ENCODE results near the gene API5. TPM values are rescaled to one million over a fixed set of nuclear protein-coding genes. Genes with fewer than 3 reads are reported as not detected.

The API5 gene

GRCh38 chr11:43384393-43384792 lies 72.6 kb downstream of the API5 start:
- H3K9ac ChIP-seq (ENCODE audit: low read depth, low read length, poor library complexity): no peak overlapping the region
- H3K36me3 ChIP-seq (replicated peaks in 1 of 2; ENCODE audit: control insufficient read depth in 2 of 2, insufficient read depth in 2 of 2, low read length in 2 of 2): peaks cover 8 to 92% of the 10 kb centered on the region in 2 donors
- H3K9me3 ChIP-seq (replicated peaks in 1 of 2; ENCODE audit: control insufficient read depth in 2 of 2, insufficient read depth in 1 of 2, low read depth in 1 of 2, low read length in 2 of 2): no peaks in the 10 kb centered on the region
- no peak overlapping the region for H4K91ac ChIP-seq (ENCODE audit: low read depth, low read length, poor library complexity)
- no peak overlapping the region for H3K18ac ChIP-seq (ENCODE audit: low read length)
- DNase-seq (ENCODE audit: low spot score): no peak
- no peaks in the 10 kb centered on the region for H3K27me3 ChIP-seq (ENCODE audit: control insufficient read depth in 3 of 3, insufficient read depth in 3 of 3, low read depth in 1 of 3, low read length in 3 of 3)
- H3K4me2 ChIP-seq (ENCODE audit: insufficient read depth, low read length, poor library complexity, severe bottlenecking): no peak overlapping the region
- no peak overlapping the region for H3K4me3 ChIP-seq (ENCODE audit: low read length in 2 of 2)
- WGBS, 2 donors (ENCODE audit: extremely low coverage in 2 of 2, insufficient read length in 2 of 2, insufficient replicate concordance in 1 of 2): no CpG with 5 or more reads among the region's 5 CpGs
- H2BK5ac ChIP-seq (ENCODE audit: low read length): no peak overlapping the region
- H2BK15ac ChIP-seq (ENCODE audit: low read length): no peak overlapping the region
- H3K79me1 ChIP-seq (ENCODE audit: low read depth, low read length): no peaks in the 10 kb centered on the region
- H3K27ac ChIP-seq (replicated peaks; ENCODE audit: low read length): no peak overlapping the region
- H2AK5ac ChIP-seq (ENCODE audit: low read depth, low read length): no peak overlapping the region
- no peak overlapping the region for H2BK120ac ChIP-seq (ENCODE audit: low read depth, low read length)
- H3K14ac ChIP-seq (ENCODE audit: low read length): no peak overlapping the region
- no peak overlapping the region for H3K4ac ChIP-seq (ENCODE audit: low read length)
- H2AFZ ChIP-seq (ENCODE audit: low read length): no peak overlapping the region
- H3K4me1 ChIP-seq (ENCODE audit: control insufficient read depth in 2 of 2, insufficient read depth in 1 of 2, low read depth in 1 of 2, low read length in 2 of 2): no peaks in the 10 kb centered on the region
- H3K23ac ChIP-seq (ENCODE audit: low read depth, low read length, poor library complexity): no peak overlapping the region
- H2BK12ac ChIP-seq (ENCODE audit: low read length): no peak overlapping the region
- H4K8ac ChIP-seq (ENCODE audit: low read depth, low read length): no peak overlapping the region

GRCh38 chr11:43392713-43393112 lies 80.9 kb downstream of the API5 start:
- peaks cover 12 to 93% of the 10 kb centered on the region in 2 donors for H3K36me3 ChIP-seq (replicated peaks in 1 of 2; ENCODE audit: control insufficient read depth in 2 of 2, insufficient read depth in 2 of 2, low read length in 2 of 2)
- no CpG with 5 or more reads among the region's 5 CpGs for WGBS, 2 donors (ENCODE audit: extremely low coverage in 2 of 2, insufficient read length in 2 of 2, insufficient replicate concordance in 1 of 2)
- no peak overlapping the region for H2AK5ac ChIP-seq (ENCODE audit: low read depth, low read length)
- no peaks in the 10 kb centered on the region for H3K4me1 ChIP-seq (ENCODE audit: control insufficient read depth in 2 of 2, insufficient read depth in 1 of 2, low read depth in 1 of 2, low read length in 2 of 2)
- no peak overlapping the region for H3K14ac ChIP-seq (ENCODE audit: low read length)
- no peak overlapping the region for H3K4ac ChIP-seq (ENCODE audit: low read length)
- no peak overlapping the region for H3K23ac ChIP-seq (ENCODE audit: low read depth, low read length, poor library complexity)
- no peak overlapping the region for H2BK5ac ChIP-seq (ENCODE audit: low read length)
- no peak overlapping the region for H4K8ac ChIP-seq (ENCODE audit: low read depth, low read length)
- H3K4me2 ChIP-seq (ENCODE audit: insufficient read depth, low read length, poor library complexity, severe bottlenecking): no peak overlapping the region
- no peak overlapping the region for H3K4me3 ChIP-seq (ENCODE audit: low read length in 2 of 2)
- DNase-seq (ENCODE audit: low spot score): no peak
- H2BK15ac ChIP-seq (ENCODE audit: low read length): no peak overlapping the region
- H4K91ac ChIP-seq (ENCODE audit: low read depth, low read length, poor library complexity): no peak overlapping the region
- H2BK12ac ChIP-seq (ENCODE audit: low read length): no peak overlapping the region
- H3K9ac ChIP-seq (ENCODE audit: low read depth, low read length, poor library complexity): no peak overlapping the region
- no peaks in the 10 kb centered on the region for H3K79me1 ChIP-seq (ENCODE audit: low read depth, low read length)
- H3K18ac ChIP-seq (ENCODE audit: low read length): no peak overlapping the region
- no peak overlapping the region for H2AFZ ChIP-seq (ENCODE audit: low read length)
- no peaks in the 10 kb centered on the region for H3K27me3 ChIP-seq (ENCODE audit: control insufficient read depth in 3 of 3, insufficient read depth in 3 of 3, low read depth in 1 of 3, low read length in 3 of 3)
- H2BK120ac ChIP-seq (ENCODE audit: low read depth, low read length): no peak overlapping the region
- no peak overlapping the region for H3K27ac ChIP-seq (replicated peaks; ENCODE audit: low read length)
- no peaks in the 10 kb centered on the region for H3K9me3 ChIP-seq (replicated peaks in 1 of 2; ENCODE audit: control insufficient read depth in 2 of 2, insufficient read depth in 1 of 2, low read depth in 1 of 2, low read length in 2 of 2)

GRCh38 chr11:43393765-43394355 lies 82.1 kb downstream of the API5 start:
- no peak overlapping the region for H3K23ac ChIP-seq (ENCODE audit: low read depth, low read length, poor library complexity)
- H2BK15ac ChIP-seq (ENCODE audit: low read length): no peak overlapping the region
- no peaks in the 10 kb centered on the region for H3K27me3 ChIP-seq (ENCODE audit: control insufficient read depth in 3 of 3, insufficient read depth in 3 of 3, low read depth in 1 of 3, low read length in 3 of 3)
- no peak overlapping the region for H4K91ac ChIP-seq (ENCODE audit: low read depth, low read length, poor library complexity)
- H3K27ac ChIP-seq (replicated peaks; ENCODE audit: low read length): no peak overlapping the region
- H3K4ac ChIP-seq (ENCODE audit: low read length): no peak overlapping the region
- no peak overlapping the region for H3K4me3 ChIP-seq (ENCODE audit: low read length in 2 of 2)
- H2BK120ac ChIP-seq (ENCODE audit: low read depth, low read length): no peak overlapping the region
- no peak overlapping the region for H2BK5ac ChIP-seq (ENCODE audit: low read length)
- H2AK5ac ChIP-seq (ENCODE audit: low read depth, low read length): no peak overlapping the region
- no CpG with 5 or more reads among the region's 2 CpGs for WGBS, 2 donors (ENCODE audit: extremely low coverage in 2 of 2, insufficient read length in 2 of 2, insufficient replicate concordance in 1 of 2)
- no peaks in the 10 kb centered on the region for H3K9me3 ChIP-seq (replicated peaks in 1 of 2; ENCODE audit: control insufficient read depth in 2 of 2, insufficient read depth in 1 of 2, low read depth in 1 of 2, low read length in 2 of 2)
- no peak overlapping the region for H3K18ac ChIP-seq (ENCODE audit: low read length)
- no peak for DNase-seq (ENCODE audit: low spot score)
- peaks cover 16 to 95% of the 10 kb centered on the region in 2 donors for H3K36me3 ChIP-seq (replicated peaks in 1 of 2; ENCODE audit: control insufficient read depth in 2 of 2, insufficient read depth in 2 of 2, low read length in 2 of 2)
- H3K9ac ChIP-seq (ENCODE audit: low read depth, low read length, poor library complexity): no peak overlapping the region
- H3K4me2 ChIP-seq (ENCODE audit: insufficient read depth, low read length, poor library complexity, severe bottlenecking): no peak overlapping the region
- H4K8ac ChIP-seq (ENCODE audit: low read depth, low read length): no peak overlapping the region
- H2BK12ac ChIP-seq (ENCODE audit: low read length): no peak overlapping the region
- no peak overlapping the region for H3K14ac ChIP-seq (ENCODE audit: low read length)
- no peaks in the 10 kb centered on the region for H3K79me1 ChIP-seq (ENCODE audit: low read depth, low read length)
- no peaks in the 10 kb centered on the region for H3K4me1 ChIP-seq (ENCODE audit: control insufficient read depth in 2 of 2, insufficient read depth in 1 of 2, low read depth in 1 of 2, low read length in 2 of 2)
- H2AFZ ChIP-seq (ENCODE audit: low read length): no peak overlapping the region

Small RNA genes within 50 kb of the gene (small RNA-seq; reads per million reads assigned to genes)
- gene RF00019 (ENCODE audit: insufficient read depth): not detected

Measured in neuronal stem cell (in vitro differentiated cells).